Measurements from ENCODE around the gene MAD2L1. TPM values are rescaled to one million over a fixed set of nuclear protein-coding genes. Genes with fewer than 3 reads are reported as not detected.

Gene MAD2L1
- total RNA-seq, 1 donor from 2014 or later = 47.7 TPM

GRCh38 chr4:120059036-120059435 lies 7.6 kb downstream of the MAD2L1 start:
- no peak for DNase-seq (ENCODE audit: low read depth, low spot score)

GRCh38 chr4:120057416-120057815 lies 9.2 kb downstream of the MAD2L1 start:
- no peak for DNase-seq (ENCODE audit: low read depth, low spot score)

GRCh38 chr4:120056246-120056645 lies 10.4 kb downstream of the MAD2L1 start:
- no peak for DNase-seq (ENCODE audit: low read depth, low spot score)

- no peak for DNase-seq (ENCODE audit: low read depth, low spot score)
Measured at GRCh38 chr4:120055795-120056194, 10.9 kb downstream of the MAD2L1 start.

GRCh38 chr4:120055162-120055561 lies 11.5 kb downstream of the MAD2L1 start:
- DNase-seq (ENCODE audit: low read depth, low spot score) = no peak

GRCh38 chr4:120053911-120054310 lies 12.7 kb downstream of the MAD2L1 start:
- DNase-seq (ENCODE audit: low read depth, low spot score) = no peak

- peak; percentile 54 for DNase-seq (ENCODE audit: low read depth, low spot score)
Measured at GRCh38 chr4:120052856-120053255, 13.8 kb downstream of the MAD2L1 start.

GRCh38 chr4:120051253-120051652 lies 15.4 kb downstream of the MAD2L1 start:
- DNase-seq (ENCODE audit: low read depth, low spot score) = no peak

GRCh38 chr4:120049732-120050494 lies 16.7 kb downstream of the MAD2L1 start:
- DNase-seq (ENCODE audit: low read depth, low spot score) = peak; percentile 19

GRCh38 chr4:120043828-120044227 lies 22.8 kb downstream of the MAD2L1 start:
- no peak for DNase-seq (ENCODE audit: low read depth, low spot score)

- DNase-seq (ENCODE audit: low read depth, low spot score) = no peak
Measured at GRCh38 chr4:120037411-120037810, 29.2 kb downstream of the MAD2L1 start.

GRCh38 chr4:120034913-120035312 lies 31.7 kb downstream of the MAD2L1 start:
- no peak for DNase-seq (ENCODE audit: low read depth, low spot score)

- DNase-seq (ENCODE audit: low read depth, low spot score) = no peak
Measured at GRCh38 chr4:120026853-120027252, 39.8 kb downstream of the MAD2L1 start.

- DNase-seq (ENCODE audit: low read depth, low spot score) = no peak
Measured at GRCh38 chr4:120025516-120025915, 41.1 kb downstream of the MAD2L1 start.

GRCh38 chr4:120018786-120019185 lies 47.9 kb downstream of the MAD2L1 start:
- no peak for DNase-seq (ENCODE audit: low read depth, low spot score)

GRCh38 chr4:120017939-120018692 lies 48.5 kb downstream of the MAD2L1 start:
- DNase-seq (ENCODE audit: low read depth, low spot score) = no peak

GRCh38 chr4:120011725-120012124 lies 54.9 kb downstream of the MAD2L1 start:
- no peak for DNase-seq (ENCODE audit: low read depth, low spot score)

- DNase-seq (ENCODE audit: low read depth, low spot score) = no peak
Measured at GRCh38 chr4:120010646-120011045, 56.0 kb downstream of the MAD2L1 start.

GRCh38 chr4:120009731-120010130 lies 56.9 kb downstream of the MAD2L1 start:
- DNase-seq (ENCODE audit: low read depth, low spot score) = no peak

- no peak for DNase-seq (ENCODE audit: low read depth, low spot score)
Measured at GRCh38 chr4:120008957-120009356, 57.7 kb downstream of the MAD2L1 start.

- DNase-seq (ENCODE audit: low read depth, low spot score) = no peak
Measured at GRCh38 chr4:120007896-120008436, 58.7 kb downstream of the MAD2L1 start.

- DNase-seq (ENCODE audit: low read depth, low spot score) = no peak
Measured at GRCh38 chr4:120007191-120007871, 59.3 kb downstream of the MAD2L1 start.

All from pulmonary artery endothelial cell (primary cell).